GM12878 (cell line): ENCODE data around the gene TUBD1. TPM values are rescaled to one million over a fixed set of nuclear protein-coding genes. Genes with fewer than 3 reads are reported as not detected.

Experiments used
- ATAC-seq: fragments of 200-7000 bp; cut with Tn5 transposase; 3 replicates; pipeline ENCODE4 v1.9.1; 2020; ENCODE audit warnings: mild to moderate bottlenecking, moderate library complexity
- BruUV-seq: library from RNA; stranded (reverse); fragments of 400-500 nt; replicated peaks from 2 replicates; lab custom pipeline; 2021; lab: Mats Ljungman, UMichigan
- CTCF ChIA-PET: fragments of 300-600 bp; sonication (Branson Sonifier 250); formaldehyde crosslinking; extraction: SDS; loops from one replicate; lab custom pipeline; 2021; ENCODE audit warnings: inconsistent platforms; lab: Yijun Ruan, JAX
- POLR2A ChIA-PET: fragments of 350-600 bp; formaldehyde crosslinking; extraction: SDS; loops from one replicate; lab custom pipeline; 2021; ENCODE audit warnings: inconsistent platforms; lab: Charles Lee
- RAD21 ChIA-PET: fragments of 300-600 bp; sonication (Branson Sonifier 250); formaldehyde crosslinking; loops from one replicate; lab custom pipeline; 2023; ENCODE audit warnings: antibody characterized with exemption; ENCODE audit not compliant: unreplicated experiment; lab: Charles Lee
- SMC1A ChIA-PET: fragments of 300-600 bp; sonication (Branson Sonifier 250); formaldehyde crosslinking; loops from one replicate; lab custom pipeline; 2023; ENCODE audit not compliant: unreplicated experiment, uncharacterized antibody; lab: Charles Lee
- DNase-seq: peaks from one replicate; pipeline ENCODE4 v3.0.0-alpha.2; 2011; ENCODE audit warnings: low read depth, low spot score
- FAIRE-seq: peaks from 3 replicates; lab custom pipeline; 2011; peaks lifted over from hg19 to GRCh38; lab: Jason Lieb, UNC
- H2AFZ ChIP-seq: 2 replicates; pipeline ENCODE4 v1.6.0; 2011; ENCODE audit warnings: low read depth, low read length, control low read depth; ENCODE audit not compliant: control insufficient read depth
- H3K27ac ChIP-seq: 2 replicates; pipeline ENCODE4 v1.5.1; 2011; ENCODE audit warnings: control low read depth; ENCODE audit not compliant: control insufficient read depth, insufficient read depth
- H3K27me3 ChIP-seq, 2 experiments: replicated peaks in 1 of 2; 2 replicates each; pipeline versions ENCODE4 v1.6.0 to v1.6.1; 2011; ENCODE audit warnings: low read length in 1 of 2; ENCODE audit not compliant: control insufficient read depth in 2 of 2, insufficient read depth in 2 of 2
- H3K36me3 ChIP-seq, 2 experiments: 2 replicates each; pipeline ENCODE4 v1.5.1; 2011; ENCODE audit warnings: low read length in 1 of 2; ENCODE audit not compliant: control insufficient read depth in 2 of 2, insufficient read depth in 2 of 2
- H3K4me1 ChIP-seq: 2 replicates; pipeline ENCODE4 v1.6.1; 2011; ENCODE audit warnings: mild to moderate bottlenecking, low read length, moderate library complexity, mixed read lengths; ENCODE audit not compliant: control insufficient read depth, insufficient read depth
- H3K4me2 ChIP-seq: 2 replicates; pipeline ENCODE4 v1.6.0; 2011; ENCODE audit warnings: control low read depth; ENCODE audit not compliant: control insufficient read depth, insufficient read depth
- H3K4me3 ChIP-seq: fragments of 200-600 bp; sonication (generic); 2 replicates; pipeline ENCODE4 v1.5.1; 2016
- H3K79me2 ChIP-seq: 2 replicates; pipeline ENCODE4 v1.6.0; 2011; ENCODE audit warnings: low read length; ENCODE audit not compliant: control insufficient read depth, insufficient read depth
- H3K9ac ChIP-seq: 2 replicates; pipeline ENCODE4 v1.8.0; 2011; ENCODE audit warnings: low read length, control low read depth, mixed read lengths; ENCODE audit not compliant: control insufficient read depth, insufficient read depth
- H3K9me3 ChIP-seq: replicated peaks from 3 replicates; pipeline ENCODE4 v1.5.1; 2011; ENCODE audit warnings: mild to moderate bottlenecking, low read length; ENCODE audit not compliant: control insufficient read depth, insufficient read depth
- H4K20me1 ChIP-seq: 2 replicates; pipeline ENCODE4 v1.6.0; 2011; ENCODE audit not compliant: control insufficient read depth, insufficient read depth
- NFXL1 ChIP-seq: fragments of 450-650 bp; IDR thresholded peaks from 2 replicates; pipeline ENCODE4 v1.6.1; 2017; ENCODE audit warnings: antibody characterized with exemption, mild to moderate bottlenecking, borderline replicate concordance
- in situ Hi-C: fragments of 300-500 bp; cut with MboI; formaldehyde crosslinking; loops from 9 replicates; pipeline ENCODE4 v1.14.3; 2018; ENCODE audit warnings: mixed read lengths
- intact Hi-C: fragments of 100-400 bp; cut with micrococcal nuclease; formaldehyde crosslinking; loops from one replicate; pipeline ENCODE4 v1.14.2; 2022; ENCODE audit not compliant: unreplicated experiment
- polyA plus RNA-seq, 11 experiments: library from polyadenylated mRNA; depleted of rRNA in 4 of 11; unstranded in 6 of 11; stranded (reverse) in 5 of 11; fragments of >200 nt; fragmentation: Nextera tagmentation in 4 of 11; fragmentation: Illumina TruSeq in 1 of 11; extraction: Ambion mirVana in 4 of 11; extraction: Trizol in 1 of 11; gene quantifications; 1 replicate in 1 of 11; 2 replicates in 10 of 11; pipeline versions ENCODE4 v1.2.1 to v1.2.3, GENCODE V29; 2011 to 2016; ENCODE audit warnings: inconsistent platforms in 2 of 11, missing spikeins in 2 of 11, low read depth in 1 of 11
- total RNA-seq, 4 experiments: library from RNA; depleted of rRNA in 3 of 4; stranded (reverse); fragments of >200 nt in 3 of 4; fragmentation: Illumina TruSeq in 1 of 4; extraction: Trizol in 1 of 4; gene quantifications; 2 replicates each; pipeline versions ENCODE4 v1.2.1 to v1.2.3, GENCODE V29; 2013 to 2021
- TF ChIP-seq, protein P1 (sequence below): fragments of 450-650 bp; IDR thresholded peaks from 2 replicates; pipeline ENCODE4 v1.6.1; 2017; ENCODE audit warnings: antibody characterized with exemption, mild to moderate bottlenecking, moderate library complexity

TUBD1 gene
- total and polyA plus RNA-seq, 10 of the 15 experiments (the other 5 are each of a cell fraction or from before 2014, with no cell fraction given): 5.3 to 10.8 (median 8.3) TPM

DNA sequence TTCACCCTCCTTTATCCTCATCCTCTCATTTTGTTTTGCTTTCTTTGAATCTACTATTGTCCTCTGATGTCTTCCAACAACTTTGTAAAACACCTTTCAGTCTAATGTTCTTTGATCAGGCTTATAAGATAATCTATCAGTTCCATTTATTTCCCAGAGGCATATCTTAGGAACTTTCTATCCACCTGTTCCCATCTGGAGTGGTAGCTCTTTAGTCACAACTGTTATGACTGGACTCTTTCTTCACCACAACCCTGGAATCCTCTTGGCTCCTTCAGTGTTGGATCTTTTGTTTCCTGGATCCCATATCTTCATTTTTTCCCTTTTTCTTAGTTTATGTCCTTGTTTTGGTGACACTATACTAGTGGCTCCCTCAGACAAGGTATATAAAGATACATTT is 23.7 kb upstream of the TUBD1 start:
- Histone ChIP-seq H2AFZ (no peak overlapping the region), H3K79me2 (no peaks in the 10 kb centered on the region), H3K27ac (no peak overlapping the region), H3K9me3 (no peaks in the 10 kb centered on the region), H4K20me1 (no peaks in the 10 kb centered on the region), H3K27me3 (no peaks in the 10 kb centered on the region), H3K36me3 (peaks cover 0 to 15% of the 10 kb centered on the region in 2 experiments; a peak in 2 of 4 replicates), H3K9ac (no peak overlapping the region), H3K4me3 (no peak overlapping the region), H3K4me1 (no peaks in the 10 kb centered on the region), H3K4me2 (no peak overlapping the region)
- FAIRE-seq (no peak), DNase-seq (no peak), ATAC-seq (no peak)
- TF ChIP-seq NFXL1: peak; percentile 75
- TF ChIP-seq, protein P1, sequence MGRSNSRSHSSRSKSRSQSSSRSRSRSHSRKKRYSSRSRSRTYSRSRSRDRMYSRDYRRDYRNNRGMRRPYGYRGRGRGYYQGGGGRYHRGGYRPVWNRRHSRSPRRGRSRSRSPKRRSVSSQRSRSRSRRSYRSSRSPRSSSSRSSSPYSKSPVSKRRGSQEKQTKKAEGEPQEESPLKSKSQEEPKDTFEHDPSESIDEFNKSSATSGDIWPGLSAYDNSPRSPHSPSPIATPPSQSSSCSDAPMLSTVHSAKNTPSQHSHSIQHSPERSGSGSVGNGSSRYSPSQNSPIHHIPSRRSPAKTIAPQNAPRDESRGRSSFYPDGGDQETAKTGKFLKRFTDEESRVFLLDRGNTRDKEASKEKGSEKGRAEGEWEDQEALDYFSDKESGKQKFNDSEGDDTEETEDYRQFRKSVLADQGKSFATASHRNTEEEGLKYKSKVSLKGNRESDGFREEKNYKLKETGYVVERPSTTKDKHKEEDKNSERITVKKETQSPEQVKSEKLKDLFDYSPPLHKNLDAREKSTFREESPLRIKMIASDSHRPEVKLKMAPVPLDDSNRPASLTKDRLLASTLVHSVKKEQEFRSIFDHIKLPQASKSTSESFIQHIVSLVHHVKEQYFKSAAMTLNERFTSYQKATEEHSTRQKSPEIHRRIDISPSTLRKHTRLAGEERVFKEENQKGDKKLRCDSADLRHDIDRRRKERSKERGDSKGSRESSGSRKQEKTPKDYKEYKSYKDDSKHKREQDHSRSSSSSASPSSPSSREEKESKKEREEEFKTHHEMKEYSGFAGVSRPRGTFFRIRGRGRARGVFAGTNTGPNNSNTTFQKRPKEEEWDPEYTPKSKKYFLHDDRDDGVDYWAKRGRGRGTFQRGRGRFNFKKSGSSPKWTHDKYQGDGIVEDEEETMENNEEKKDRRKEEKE: no peak
- in situ Hi-C loops: loop anchor here (5.0 kb wide), 1 partner anchor 121 kb away; no protein-coding TSS in a partner anchor
- no TSS peak for BruUV-seq
- RAD21 ChIA-PET: no interaction called here
- intact Hi-C loops: loop anchor here (10.0 kb wide), 1 partner anchor 118 kb away; no protein-coding TSS in a partner anchor
- POLR2A ChIA-PET: no interaction called here
- SMC1A ChIA-PET: no interaction called here
- CTCF ChIA-PET: interaction anchor here (3.5 to 5.0 kb wide), 2 partner anchors 17 to 170 kb away, joined by 12 to 49 read pairs; no protein-coding TSS in a partner anchor
